Measurements from ENCODE around the gene TRAF6.

- TF ChIP-seq USF2 (CRISPR knock-in tag; IDR thresholded peaks at IDR 0.05) (no peak), CTCF (IDR thresholded peaks at IDR 0.05) (no peak), ZNF263 (CRISPR knock-in tag; IDR thresholded peaks at IDR 0.05; ENCODE audit: low read depth) (no peak), TCF7 (CRISPR knock-in tag; IDR thresholded peaks at IDR 0.05; ENCODE audit: low read depth) (no peak)
Observed at GRCh38 chr11:36462321-36462720, 47.8 kb downstream of the TRAF6 start.
